Breast epithelium (tissue), 4 donors: Measurements from ENCODE around the gene KANK3. TPM values are rescaled to one million over a fixed set of nuclear protein-coding genes. Genes with fewer than 3 reads are reported as not detected.

Source experiments
- DNase-seq, 2 donors: peaks; one replicate each; pipeline ENCODE4 v3.0.0-alpha.2; 2019; ENCODE audit warnings: low spot score in 2 of 2
- H3K27ac ChIP-seq, 2 donors: fragments of 200-600 bp; sonication (generic) in 1 of 2; one replicate each; pipeline ENCODE4 v1.5.1; 2016 to 2019; ENCODE audit warnings: mild to moderate bottlenecking in 1 of 2
- H3K27me3 ChIP-seq, 2 donors: fragments of 200-600 bp; sonication (generic) in 1 of 2; one replicate each; pipeline versions ENCODE4 v1.5.1 to v1.6.0; 2017 to 2019; ENCODE audit warnings: control low read depth in 1 of 2, mild to moderate bottlenecking in 1 of 2
- H3K36me3 ChIP-seq: fragments of 200-600 bp; one replicate; pipeline ENCODE4 v1.5.1; 2019
- H3K4me1 ChIP-seq, 2 donors: fragments of 200-600 bp; sonication (generic); one replicate each; pipeline ENCODE4 v1.5.1; 2016 to 2019; ENCODE audit warnings: control low read depth in 1 of 2
- H3K4me3 ChIP-seq, 3 donors: fragments of 200-600 bp; sonication (generic); 1 replicate in 2 of 3; 2 replicates in 1 of 3; pipeline ENCODE4 v1.5.1; 2016 to 2019; ENCODE audit warnings: mild to moderate bottlenecking in 3 of 3, moderate library complexity in 2 of 3
- H3K9me3 ChIP-seq, 2 donors: fragments of 200-600 bp; sonication (generic) in 1 of 2; one replicate each; pipeline ENCODE4 v1.5.1; 2016 to 2019; ENCODE audit warnings: control low read depth in 1 of 2
- CTCF ChIP-seq, 3 donors: fragments of 450-650 bp; IDR thresholded peaks; one replicate each; pipeline ENCODE4 v1.5.1; 2016 to 2017; ENCODE audit warnings: antibody characterized with exemption in 3 of 3, mild to moderate bottlenecking in 3 of 3, moderate library complexity in 3 of 3
- POLR2A ChIP-seq: fragments of 450-650 bp; IDR thresholded peaks from one replicate; pipeline ENCODE4 v1.6.1; 2016; ENCODE audit warnings: antibody characterized with exemption, mild to moderate bottlenecking, moderate library complexity
- POLR2AphosphoS5 ChIP-seq, 3 donors: sonication (generic); formaldehyde crosslinking; IDR thresholded peaks; one replicate each; pipeline ENCODE4 v1.6.1; 2017; ENCODE audit warnings: antibody characterized with exemption in 3 of 3
- intact Hi-C: fragments of 100-400 bp; cut with DNase I; formaldehyde crosslinking; loops from one replicate; pipeline ENCODE4 v1.15.1; 2023; ENCODE audit warnings: low total_unique reads
- total RNA-seq, 3 donors: library from RNA; depleted of rRNA; stranded (reverse); fragments of >200 nt; gene quantifications; one replicate each; pipeline ENCODE4 v1.1.0, GENCODE V29; 2016

The KANK3 gene
- 10 to 100 TPM in 1 of 3 donors, 1 to 10 TPM in 2; 5.6 to 26.2 (median 7.8) TPM for total RNA-seq

GRCh38 chr19:8342684-8343482 is at the start of gene KANK3:
TSS of gene KANK3 (minus strand) at chr19:8343262. CDS start at chr19:8337828, 5,434 bp downstream.
- Histone ChIP-seq H3K4me1 (peaks cover 0 to 3% of the 10 kb centered on the region in 2 donors), H3K36me3 (no peaks in the 10 kb centered on the region), H3K27me3 (peaks cover 4 to 9% of the 10 kb centered on the region in 2 donors), H3K4me3 (peak within 1 kb of the TSS; percentile 49 to 79 (median 57)), H3K27ac (peak within 1 kb of the TSS; percentile 74 to 92), H3K9me3 (no peaks in the 10 kb centered on the region)
- peak; percentile 91 to 92 for DNase-seq
- intact Hi-C loops, result no loop called here
- TF ChIP-seq POLR2AphosphoS5 (IDR thresholded peaks at IDR 0.05) (peak; percentile 26 to 58 (median 40)), POLR2A (peak; percentile 35), CTCF (IDR thresholded peaks at IDR 0.05) (peak in 2 of 3 donors; percentile 16 to 18)

GRCh38 chr19:8392017-8392591 is 49.0 kb upstream of the KANK3 start:
- peaks cover 5 to 40% of the 10 kb centered on the region in 2 donors for H3K4me1 ChIP-seq

GRCh38 chr19:8391198-8392016 is 48.3 kb upstream of the KANK3 start:
- H3K27me3 ChIP-seq, result no peaks in the 10 kb centered on the region
- peak overlapping the region; percentile 96 to 98 (median 96) for H3K4me3 ChIP-seq
- DNase-seq, result no peak
- peak overlapping the region; percentile 100 for H3K27ac ChIP-seq
- no peaks in the 10 kb centered on the region for H3K36me3 ChIP-seq
- H3K9me3 ChIP-seq, result no peaks in the 10 kb centered on the region
- intact Hi-C loops, result no loop called here
- H3K4me1 ChIP-seq, result peaks cover 5 to 38% of the 10 kb centered on the region in 2 donors
- no peak for TF ChIP-seq POLR2A
- no peak for TF ChIP-seq POLR2AphosphoS5 (IDR thresholded peaks at IDR 0.05)
- TF ChIP-seq CTCF (IDR thresholded peaks at IDR 0.05), result no peak

More at GRCh38 chr19:8392017-8392591, 49.0 kb upstream of the KANK3 start:
- Histone ChIP-seq H3K27ac (peak overlapping the region; percentile 100), H3K27me3 (no peaks in the 10 kb centered on the region), H3K36me3 (no peaks in the 10 kb centered on the region), H3K4me3 (peak overlapping the region in 2 of 3 donors; percentile 96 to 98), H3K9me3 (no peaks in the 10 kb centered on the region)
- intact Hi-C loops, result no loop called here
- DNase-seq, result no peak
- peak in 1 of 3 donors; percentile 23 for TF ChIP-seq POLR2AphosphoS5 (IDR thresholded peaks at IDR 0.05)
- TF ChIP-seq CTCF (IDR thresholded peaks at IDR 0.05), result no peak
- TF ChIP-seq POLR2A, result no peak

- no peaks in the 10 kb centered on the region for H3K9me3 ChIP-seq
- intact Hi-C loops, result no loop called here
- DNase-seq, result peak; percentile 94 to 98
- peak overlapping the region; percentile 96 to 98 (median 96) for H3K4me3 ChIP-seq
- peak overlapping the region; percentile 100 for H3K27ac ChIP-seq
- H3K4me1 ChIP-seq, result peaks cover 5 to 31% of the 10 kb centered on the region in 2 donors
- no peaks in the 10 kb centered on the region for H3K27me3 ChIP-seq
- TF ChIP-seq POLR2A, result no peak
- no peak for TF ChIP-seq POLR2AphosphoS5 (IDR thresholded peaks at IDR 0.05)
- no peak for TF ChIP-seq CTCF (IDR thresholded peaks at IDR 0.05)
- no peaks in the 10 kb centered on the region for H3K36me3 ChIP-seq
Observed at GRCh38 chr19:8390617-8390981, 47.5 kb upstream of the KANK3 start.
